GM12891 (cell line): ENCODE measurements around the gene RNASE7.

Source experiments
- DNase-seq: peaks from one replicate; pipeline ENCODE4 v3.0.0; 2011; ENCODE audit warnings: low spot score; ENCODE audit not compliant: insufficient read length
- FAIRE-seq: peaks from 2 replicates; lab custom pipeline; 2011; peaks lifted over from hg19 to GRCh38; lab: Jason Lieb, UNC
- PAX5 ChIP-seq: IDR thresholded peaks from 2 replicates; pipeline ENCODE4 v1.6.1; 2011; ENCODE audit warnings: low read length, moderate library complexity, mild to moderate bottlenecking; ENCODE audit not compliant: insufficient read depth, severe bottlenecking
- POLR2A ChIP-seq: IDR thresholded peaks from 2 replicates; pipeline ENCODE4 v1.6.1; 2011; ENCODE audit warnings: low read depth, low read length, control low read depth
- POLR2AphosphoS5 ChIP-seq: IDR thresholded peaks from 2 replicates; pipeline ENCODE4 v1.6.1; 2011; ENCODE audit warnings: low read depth, low read length, control low read depth
- POU2F2 ChIP-seq: IDR thresholded peaks from 2 replicates; pipeline ENCODE4 v1.6.1; 2011; ENCODE audit warnings: low read depth, mild to moderate bottlenecking, control low read depth, low read length, moderate library complexity
- SPI1 ChIP-seq: IDR thresholded peaks from 2 replicates; pipeline ENCODE4 v1.6.1; 2011; ENCODE audit warnings: low read depth, low read length, control low read depth
- TAF1 ChIP-seq: IDR thresholded peaks from 2 replicates; pipeline ENCODE4 v1.6.1; 2011; ENCODE audit warnings: low read depth, low read length, control low read depth

The RNASE7 gene

GRCh38 chr14:21075719-21076437 is 33.7 kb downstream of the RNASE7 start:
- FAIRE-seq (no peak), DNase-seq (no peak)
- no peak for TF ChIP-seq PAX5
- TF ChIP-seq TAF1, result no peak
- TF ChIP-seq SPI1, result no peak
- TF ChIP-seq POLR2AphosphoS5, result no peak
- no peak for TF ChIP-seq POU2F2
- TF ChIP-seq POLR2A, result no peak

GRCh38 chr14:21077672-21078071 is 35.5 kb downstream of the RNASE7 start:
- FAIRE-seq (no peak), DNase-seq (no peak)
- TF ChIP-seq POU2F2 (no peak), TAF1 (no peak), SPI1 (no peak), POLR2A (no peak), PAX5 (no peak), POLR2AphosphoS5 (no peak)

- no peak for FAIRE-seq
- DNase-seq, result no peak
- no peak for TF ChIP-seq PAX5
- TF ChIP-seq POU2F2, result no peak
- no peak for TF ChIP-seq SPI1
- TF ChIP-seq POLR2AphosphoS5, result no peak
- TF ChIP-seq TAF1, result no peak
- no peak for TF ChIP-seq POLR2A
Measured at GRCh38 chr14:21078287-21078686, 36.1 kb downstream of the RNASE7 start.

- no peak for TF ChIP-seq TAF1
- no peak for TF ChIP-seq POU2F2
- TF ChIP-seq PAX5, result no peak
- no peak for TF ChIP-seq POLR2A
- TF ChIP-seq SPI1, result no peak
- TF ChIP-seq POLR2AphosphoS5, result no peak
- DNase-seq (no peak), FAIRE-seq (no peak)
Measured at GRCh38 chr14:21078726-21079125, 36.6 kb downstream of the RNASE7 start.

GRCh38 chr14:21081521-21082142 is 39.5 kb downstream of the RNASE7 start:
- no peak for FAIRE-seq
- no peak for DNase-seq
- TF ChIP-seq POLR2AphosphoS5 (no peak), PAX5 (no peak), SPI1 (no peak), POU2F2 (no peak), POLR2A (no peak), TAF1 (no peak)

- FAIRE-seq, result no peak
- TF ChIP-seq POLR2A, result no peak
- DNase-seq, result no peak
Measured at GRCh38 chr14:21083565-21084325, 41.6 kb downstream of the RNASE7 start.

GRCh38 chr14:21084396-21084795 is 42.2 kb downstream of the RNASE7 start:
- FAIRE-seq (no peak), DNase-seq (no peak)
- no peak for TF ChIP-seq SPI1
- no peak for TF ChIP-seq POLR2AphosphoS5
- TF ChIP-seq POU2F2, result no peak
- TF ChIP-seq POLR2A, result no peak
- TF ChIP-seq TAF1, result no peak
- no peak for TF ChIP-seq PAX5

- TF ChIP-seq POLR2A (no peak), PAX5 (no peak), SPI1 (no peak)
- FAIRE-seq (no peak), DNase-seq (no peak)
Measured at GRCh38 chr14:21084998-21085853, 43.1 kb downstream of the RNASE7 start.

GRCh38 chr14:21086908-21087293 is 44.7 kb downstream of the RNASE7 start:
- TF ChIP-seq SPI1, result no peak
- TF ChIP-seq POU2F2, result no peak
- no peak for TF ChIP-seq PAX5
- no peak for TF ChIP-seq POLR2AphosphoS5
- TF ChIP-seq POLR2A, result no peak
- TF ChIP-seq TAF1, result no peak
- DNase-seq, result no peak
- FAIRE-seq, result no peak
